Endodermal cell (in vitro differentiated cells): Measurements from ENCODE around the gene AURKA. TPM values are rescaled to one million over a fixed set of nuclear protein-coding genes. Genes with fewer than 3 reads are reported as not detected.

ENCODE experiments used
- DNase-seq: peaks from one replicate; pipeline ENCODE4 v3.0.0-alpha.2; 2017
- H3K27ac ChIP-seq: 2 replicates; pipeline ENCODE4 v1.5.1; 2013; ENCODE audit warnings: mild to moderate bottlenecking, low read depth, low read length, moderate library complexity
- H3K27me3 ChIP-seq: 2 replicates; pipeline ENCODE4 v1.6.1; 2013; ENCODE audit warnings: mild to moderate bottlenecking, low read length, moderate library complexity; ENCODE audit not compliant: insufficient read depth, control insufficient read depth, poor library complexity, severe bottlenecking
- H3K36me3 ChIP-seq: 2 replicates; pipeline ENCODE4 v1.7.0; 2013; ENCODE audit warnings: mild to moderate bottlenecking, low read length, moderate library complexity; ENCODE audit not compliant: control insufficient read depth, insufficient read depth
- H3K4me1 ChIP-seq: one replicate; pipeline ENCODE4 v1.7.0; 2013; ENCODE audit warnings: low read length; ENCODE audit not compliant: control insufficient read depth, insufficient read depth
- H3K4me3 ChIP-seq: 2 replicates; pipeline ENCODE4 v1.5.1; 2013; ENCODE audit warnings: mild to moderate bottlenecking, low read length, moderate library complexity
- H3K9ac ChIP-seq: 2 replicates; pipeline ENCODE4 v1.6.1; 2013; ENCODE audit warnings: mild to moderate bottlenecking, low read length, moderate library complexity; ENCODE audit not compliant: poor library complexity, severe bottlenecking; ENCODE audit errors: extremely low read depth
- H3K9me3 ChIP-seq: 2 replicates; pipeline ENCODE4 v1.6.1; 2013; ENCODE audit warnings: mild to moderate bottlenecking, low read length, moderate library complexity; ENCODE audit not compliant: control insufficient read depth
- H3K27ac Mint-ChIP-seq: 2 replicates; pipeline ENCODE4 v1.8.0; 2020; ENCODE audit warnings: mixed read lengths
- H3K27me3 Mint-ChIP-seq: 2 replicates; pipeline ENCODE4 v1.8.0; 2021; ENCODE audit warnings: mild to moderate bottlenecking, mixed read lengths; ENCODE audit not compliant: insufficient read depth
- H3K36me3 Mint-ChIP-seq: 2 replicates; pipeline ENCODE4 v1.8.0; 2020; ENCODE audit warnings: low read depth, mixed read lengths
- H3K4me1 Mint-ChIP-seq: 2 replicates; pipeline ENCODE4 v1.8.0; 2020; ENCODE audit warnings: mixed read lengths
- H3K4me3 Mint-ChIP-seq: 2 replicates; pipeline ENCODE4 v1.8.0; 2020; ENCODE audit warnings: mild to moderate bottlenecking, moderate library complexity, mixed read lengths
- H3K9me3 Mint-ChIP-seq: 2 replicates; pipeline ENCODE4 v1.8.0; 2020; ENCODE audit warnings: mild to moderate bottlenecking, mixed read lengths
- CTCF ChIP-seq: fragments of 200-600 bp; sonication (generic); conservative IDR thresholded peaks from 2 replicates; pipeline ENCODE4 v1.5.0; 2021; ENCODE audit warnings: antibody characterized with exemption, mild to moderate bottlenecking
- WGBS, 2 experiments: methylation state at CpG; one replicate each; pipeline versions ENCODE4 v1.1.5 to v1.1.7; 2013; ENCODE audit warnings: missing lambda C conversion rate in 2 of 2, mixed read lengths in 1 of 2; ENCODE audit not compliant: insufficient coverage in 1 of 2, insufficient read length in 1 of 2; 5-methylcytosine and 5-hydroxymethylcytosine counted together
- long read RNA-seq, 4 experiments: library from polyadenylated mRNA in 2 of 4; library from RNA in 1 of 4; library from capped mRNA in 1 of 4; stranded (forward) in 3 of 4; unstranded in 1 of 4; transcript quantifications; one replicate each; pipeline ENCODE4 v2.0.0, GENCODE V29; 2020 to 2021; ENCODE audit warnings: inconsistent platforms in 1 of 4
- polyA plus RNA-seq, 2 experiments: library from polyadenylated mRNA; stranded (reverse); fragments of 50-300 nt; gene quantifications; one replicate each; pipeline ENCODE4 v1.2.3, GENCODE V29; 2013
- total RNA-seq, 2 donors: library from RNA; stranded (reverse); fragmentation: NEBNext Ultra II Directional in 1 of 2; extraction: Animal tissue kit (Norgen Biotek cat#: 25700) in 1 of 2; gene quantifications; 2 replicates in 1 of 2; 3 replicates in 1 of 2; pipeline ENCODE4 v1.2.1, GENCODE V29; 2021

The AURKA gene
- 10 to 100 TPM; 56.3 to 85.9 TPM for total RNA-seq
- 64.2 TPM for polyA plus RNA-seq (2013, experiment 1 of 2)
- polyA plus RNA-seq (2013, experiment 2 of 2) = 75.5 TPM
- long read RNA-seq, experiment 1, transcript AURKA-208 (9 exons, 2,114 nt) = major isoform, 6 of 37 reads
- long read RNA-seq, experiment 1, partial matches to known transcripts = 14 of 37 reads
- long read RNA-seq, experiment 1, other reads (novel, unspliced or antisense) = 11 of 37 reads
- long read RNA-seq, experiment 2, transcript AURKA-206 (9 exons, 2,169 nt) = minor isoform, 31 of 147 reads
- long read RNA-seq, experiment 2, transcript AURKA-202 (9 exons, 2,248 nt) = minor isoform, 16 of 147 reads
- long read RNA-seq, experiment 2, transcript AURKA-201 (10 exons, 2,223 nt) = minor isoform, 19 of 147 reads
- long read RNA-seq, experiment 2, transcript AURKA-208 (9 exons, 2,114 nt) = major isoform, 32 of 147 reads
- long read RNA-seq, experiment 2, partial matches to known transcripts = 6 of 147 reads
- long read RNA-seq, experiment 2, other reads (novel, unspliced or antisense) = 32 of 147 reads
- long read RNA-seq, experiment 3, transcript AURKA-202 (9 exons, 2,248 nt) = minor isoform, 30 of 340 reads
- long read RNA-seq, experiment 3, transcript AURKA-201 (10 exons, 2,223 nt) = minor isoform, 34 of 340 reads
- long read RNA-seq, experiment 3, transcript AURKA-206 (9 exons, 2,169 nt) = minor isoform, 43 of 340 reads
- long read RNA-seq, experiment 3, transcript AURKA-208 (9 exons, 2,114 nt) = major isoform, 61 of 340 reads
- long read RNA-seq, experiment 3, partial matches to known transcripts = 10 of 340 reads
- long read RNA-seq, experiment 3, other reads (novel, unspliced or antisense) = 128 of 340 reads
- long read RNA-seq, experiment 4, transcript AURKA-201 (10 exons, 2,223 nt) = minor isoform, 24 of 154 reads
- long read RNA-seq, experiment 4, transcript AURKA-202 (9 exons, 2,248 nt) = minor isoform, 10 of 154 reads
- long read RNA-seq, experiment 4, transcript AURKA-208 (9 exons, 2,114 nt) = major isoform, 31 of 154 reads
- long read RNA-seq, experiment 4, transcript AURKA-206 (9 exons, 2,169 nt) = minor isoform, 21 of 154 reads
- long read RNA-seq, experiment 4, partial matches to known transcripts = 50 of 154 reads
- long read RNA-seq, experiment 4, other reads (novel, unspliced or antisense) = 13 of 154 reads

- peaks cover 49% of the 10 kb centered on the region for H3K36me3 ChIP-seq
- no peaks in the 10 kb centered on the region for H3K9me3 Mint-ChIP-seq
Measured at GRCh38 chr20:56392132-56392880, at the start of gene AURKA, which contains the start of gene CSTF1. Gene AURKA (minus strand): TSS chr20:56392215. CDS start chr20:56388197, 4,018 bp downstream. Gene CSTF1 (plus strand): TSS chr20:56392645. CDS start chr20:56395553, 2,908 bp downstream.

GRCh38 chr20:56440346-56441007, 48.5 kb upstream of the AURKA start:
- no peaks in the 10 kb centered on the region for H3K27me3 ChIP-seq
- no peak overlapping the region for H3K4me3 Mint-ChIP-seq
- peaks cover 9% of the 10 kb centered on the region for H3K27me3 Mint-ChIP-seq
- H3K4me1 ChIP-seq = no peaks in the 10 kb centered on the region
- no peaks in the 10 kb centered on the region for H3K4me1 Mint-ChIP-seq
- no peak for DNase-seq
- H3K36me3 ChIP-seq = no peaks in the 10 kb centered on the region
- H3K9me3 ChIP-seq = no peaks in the 10 kb centered on the region
- H3K27ac ChIP-seq = no peak overlapping the region
- no peak overlapping the region for H3K27ac Mint-ChIP-seq
- no peak for TF ChIP-seq CTCF
- H3K36me3 Mint-ChIP-seq = no peaks in the 10 kb centered on the region
- WGBS, 2 experiments = 90 to 94% methylated on average over 2 to 4 of the region's 4 CpGs
- H3K9ac ChIP-seq = no peak overlapping the region
- no peaks in the 10 kb centered on the region for H3K9me3 Mint-ChIP-seq
- no peak overlapping the region for H3K4me3 ChIP-seq

More at GRCh38 chr20:56392132-56392880, at the start of gene AURKA, which contains the start of gene CSTF1:
- no peak within 1 kb of the TSS for H3K4me3 Mint-ChIP-seq
- peak; percentile 100 for DNase-seq
- H3K4me1 Mint-ChIP-seq = peaks cover 22% of the 10 kb centered on the region
- Histone ChIP-seq H3K9ac (peak within 1 kb of the TSS; percentile 83), H3K9me3 (no peaks in the 10 kb centered on the region), H3K4me1 (peaks cover 4% of the 10 kb centered on the region), H3K27ac (peak within 1 kb of the TSS; percentile 77), H3K27me3 (no peaks in the 10 kb centered on the region), H3K4me3 (peak within 1 kb of the TSS; percentile 98)
- WGBS, 2 experiments = 0% methylated on average over 38 to 53 of the region's 53 CpGs
- no peaks in the 10 kb centered on the region for H3K27me3 Mint-ChIP-seq
- H3K27ac Mint-ChIP-seq = no peak within 1 kb of the TSS
- H3K36me3 Mint-ChIP-seq = peaks cover 45% of the 10 kb centered on the region
- TF ChIP-seq CTCF = no peak
